ENCODE measurements around the gene PFKL. TPM values are rescaled to one million over a fixed set of nuclear protein-coding genes. Genes with fewer than 3 reads are reported as not detected.
"Not testable (repeated sequence)": the region's sequence is repeated elsewhere in the genome, so short reads cannot be mapped to it uniquely, and the experiment has no call there.

The PFKL gene
- total RNA-seq, 1 experiment from 2014 or later, result 140 TPM

GRCh38 chr21:44279354-44280260 is 20.2 kb upstream of the PFKL start:
- no peaks in the 10 kb centered on the region for H3K4me1 Mint-ChIP-seq (ENCODE audit: low read depth, unreplicated experiment)
- TF ChIP-seq, protein P1, sequence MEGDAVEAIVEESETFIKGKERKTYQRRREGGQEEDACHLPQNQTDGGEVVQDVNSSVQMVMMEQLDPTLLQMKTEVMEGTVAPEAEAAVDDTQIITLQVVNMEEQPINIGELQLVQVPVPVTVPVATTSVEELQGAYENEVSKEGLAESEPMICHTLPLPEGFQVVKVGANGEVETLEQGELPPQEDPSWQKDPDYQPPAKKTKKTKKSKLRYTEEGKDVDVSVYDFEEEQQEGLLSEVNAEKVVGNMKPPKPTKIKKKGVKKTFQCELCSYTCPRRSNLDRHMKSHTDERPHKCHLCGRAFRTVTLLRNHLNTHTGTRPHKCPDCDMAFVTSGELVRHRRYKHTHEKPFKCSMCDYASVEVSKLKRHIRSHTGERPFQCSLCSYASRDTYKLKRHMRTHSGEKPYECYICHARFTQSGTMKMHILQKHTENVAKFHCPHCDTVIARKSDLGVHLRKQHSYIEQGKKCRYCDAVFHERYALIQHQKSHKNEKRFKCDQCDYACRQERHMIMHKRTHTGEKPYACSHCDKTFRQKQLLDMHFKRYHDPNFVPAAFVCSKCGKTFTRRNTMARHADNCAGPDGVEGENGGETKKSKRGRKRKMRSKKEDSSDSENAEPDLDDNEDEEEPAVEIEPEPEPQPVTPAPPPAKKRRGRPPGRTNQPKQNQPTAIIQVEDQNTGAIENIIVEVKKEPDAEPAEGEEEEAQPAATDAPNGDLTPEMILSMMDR (IDR thresholded peaks at IDR 0.05; ENCODE audit: insufficient read depth in 1 of 2, low read depth in 1 of 2, low read length in 1 of 2, severe bottlenecking in 1 of 2, unreplicated experiment in 1 of 2), result no peak
- H3K36me3 Mint-ChIP-seq (ENCODE audit: insufficient read depth, unreplicated experiment), result no peaks in the 10 kb centered on the region

GRCh38 chr21:44281801-44282200 is 18.1 kb upstream of the PFKL start:
- CTCF ChIA-PET, result no interaction called here
- H3K4me3 ChIP-seq (ENCODE audit: low read depth, low read length), result no peak overlapping the region
- H3K4me1 Mint-ChIP-seq (ENCODE audit: low read depth, unreplicated experiment), result no peaks in the 10 kb centered on the region
- no peaks in the 10 kb centered on the region for H3K36me3 ChIP-seq (ENCODE audit: control insufficient read depth, insufficient read depth, low read length)
- no peaks in the 10 kb centered on the region for H3K9me3 Mint-ChIP-seq (ENCODE audit: unreplicated experiment)
- POLR2A ChIA-PET, result no interaction called here
- H3K36me3 Mint-ChIP-seq (ENCODE audit: insufficient read depth, unreplicated experiment), result no peaks in the 10 kb centered on the region
- H3K27me3 ChIP-seq (replicated peaks; ENCODE audit: control insufficient read depth, insufficient read depth, low read length), result no peaks in the 10 kb centered on the region
- TF ChIP-seq, protein P1 (IDR thresholded peaks at IDR 0.05; ENCODE audit: insufficient read depth in 1 of 2, low read depth in 1 of 2, low read length in 1 of 2, severe bottlenecking in 1 of 2, unreplicated experiment in 1 of 2), result no peak
- DNase-seq, result no peak
- no peak overlapping the region for H3K27ac Mint-ChIP-seq (ENCODE audit: unreplicated experiment)
- H3K27me3 Mint-ChIP-seq (ENCODE audit: insufficient read depth, unreplicated experiment), result no peaks in the 10 kb centered on the region
- H3K4me3 Mint-ChIP-seq (ENCODE audit: unreplicated experiment), result no peak overlapping the region
- intact Hi-C loops (cut with micrococcal nuclease; ENCODE audit: unreplicated experiment), result no loop called here
- H3K9me3 ChIP-seq, result no peaks in the 10 kb centered on the region
- no peaks in the 10 kb centered on the region for H3K4me1 ChIP-seq
- BruUV-seq (replicated peaks), result no TSS peak

More at GRCh38 chr21:44279354-44280260, 20.2 kb upstream of the PFKL start:
- ChIA-PET POLR2A (no interaction called here), CTCF (no interaction called here)
- intact Hi-C loops (cut with micrococcal nuclease; ENCODE audit: unreplicated experiment), result no loop called here
- H3K36me3 ChIP-seq (ENCODE audit: control insufficient read depth, insufficient read depth, low read length), result no peaks in the 10 kb centered on the region
- H3K27me3 ChIP-seq (replicated peaks; ENCODE audit: control insufficient read depth, insufficient read depth, low read length), result no peaks in the 10 kb centered on the region
- Mint-ChIP-seq H3K27me3 (ENCODE audit: insufficient read depth, unreplicated experiment) (no peaks in the 10 kb centered on the region), H3K27ac (ENCODE audit: unreplicated experiment) (no peak overlapping the region), H3K4me3 (ENCODE audit: unreplicated experiment) (no peak overlapping the region), H3K9me3 (ENCODE audit: unreplicated experiment) (no peaks in the 10 kb centered on the region)
- DNase-seq, result no peak
- no peak overlapping the region for H3K4me3 ChIP-seq (ENCODE audit: low read depth, low read length)
- H3K9me3 ChIP-seq, result no peaks in the 10 kb centered on the region; the same call in 1 of the 2 replicates
- H3K4me1 ChIP-seq, result no peaks in the 10 kb centered on the region
- no TSS peak for BruUV-seq (replicated peaks)

DNA sequence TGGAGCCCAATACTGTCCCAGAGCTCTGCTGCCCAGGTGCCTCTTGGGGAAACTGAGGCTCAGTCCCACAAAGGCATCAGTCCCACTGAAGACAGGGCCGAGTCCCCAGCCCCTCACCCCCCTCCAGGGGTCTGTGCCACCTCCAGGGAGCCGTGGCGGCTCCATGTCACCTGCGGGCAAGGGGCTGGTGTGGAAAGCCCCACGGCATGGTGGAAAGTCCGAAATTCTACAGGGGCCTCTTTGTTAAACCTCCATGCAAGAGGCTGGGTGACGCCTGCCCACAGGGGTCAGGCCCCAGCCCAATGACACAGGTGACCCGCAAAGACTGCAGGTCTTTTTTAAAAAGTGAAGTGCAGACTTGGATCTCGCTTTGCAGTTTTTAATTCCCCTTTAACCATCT is 17.5 kb upstream of the PFKL start:
- H3K4me1 ChIP-seq, result no peaks in the 10 kb centered on the region
- no TSS peak for BruUV-seq (replicated peaks)
- H3K36me3 ChIP-seq (ENCODE audit: control insufficient read depth, insufficient read depth, low read length), result no peaks in the 10 kb centered on the region
- Mint-ChIP-seq H3K4me3 (ENCODE audit: unreplicated experiment) (no peak overlapping the region), H3K36me3 (ENCODE audit: insufficient read depth, unreplicated experiment) (no peaks in the 10 kb centered on the region), H3K4me1 (ENCODE audit: low read depth, unreplicated experiment) (no peaks in the 10 kb centered on the region), H3K9me3 (ENCODE audit: unreplicated experiment) (no peaks in the 10 kb centered on the region), H3K27ac (ENCODE audit: unreplicated experiment) (no peak overlapping the region), H3K27me3 (ENCODE audit: insufficient read depth, unreplicated experiment) (no peaks in the 10 kb centered on the region)
- ChIA-PET POLR2A (no interaction called here), CTCF (no interaction called here)
- no peak for DNase-seq
- intact Hi-C loops (cut with micrococcal nuclease; ENCODE audit: unreplicated experiment), result no loop called here
- H3K9me3 ChIP-seq, result no peaks in the 10 kb centered on the region
- H3K27me3 ChIP-seq (replicated peaks; ENCODE audit: control insufficient read depth, insufficient read depth, low read length), result no peaks in the 10 kb centered on the region
- TF ChIP-seq, protein P1 (IDR thresholded peaks at IDR 0.05; ENCODE audit: insufficient read depth in 1 of 2, low read depth in 1 of 2, low read length in 1 of 2, severe bottlenecking in 1 of 2, unreplicated experiment in 1 of 2), result no peak
- H3K4me3 ChIP-seq (ENCODE audit: low read depth, low read length), result no peak overlapping the region

DNA sequence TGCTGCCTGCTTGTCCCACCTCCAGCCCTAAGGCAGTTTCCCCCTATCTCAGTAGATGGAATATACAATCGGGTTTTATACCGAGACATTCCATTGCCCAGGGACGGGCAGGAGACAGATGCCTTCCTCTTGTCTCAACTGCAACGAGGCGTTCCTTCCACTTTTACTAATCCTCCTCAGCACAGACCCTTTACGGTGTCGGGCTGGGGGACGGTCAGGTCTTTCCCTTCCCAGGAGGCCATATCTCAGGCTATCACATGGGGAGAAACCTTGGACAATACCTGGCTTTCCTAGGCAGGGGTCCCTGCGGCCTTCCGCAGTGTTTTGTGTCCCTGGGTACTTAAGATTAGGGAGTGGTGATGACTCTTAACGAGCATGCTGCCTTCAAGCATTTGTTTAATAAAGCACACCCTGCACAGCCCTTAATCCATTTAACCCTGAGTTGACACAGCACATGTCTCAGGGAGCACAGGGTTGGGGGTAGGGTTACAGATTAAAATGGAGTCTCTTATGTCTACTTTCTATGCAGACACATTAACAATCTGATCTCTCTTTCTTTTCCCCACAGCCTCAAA is 16.6 kb upstream of the PFKL start:
- H3K4me3 ChIP-seq (ENCODE audit: low read depth, low read length); H3K36me3 ChIP-seq (ENCODE audit: control insufficient read depth, insufficient read depth, low read length); H3K4me3 Mint-ChIP-seq (ENCODE audit: unreplicated experiment); H3K27me3 ChIP-seq (replicated peaks; ENCODE audit: control insufficient read depth, insufficient read depth, low read length); intact Hi-C loops (cut with micrococcal nuclease; ENCODE audit: unreplicated experiment); BruUV-seq (replicated peaks); H3K4me1 Mint-ChIP-seq (ENCODE audit: low read depth, unreplicated experiment); H3K9me3 Mint-ChIP-seq (ENCODE audit: unreplicated experiment); H3K27ac Mint-ChIP-seq (ENCODE audit: unreplicated experiment); H3K27me3 Mint-ChIP-seq (ENCODE audit: insufficient read depth, unreplicated experiment); H3K36me3 Mint-ChIP-seq (ENCODE audit: insufficient read depth, unreplicated experiment); H3K4me1 ChIP-seq; CTCF ChIA-PET; H3K9me3 ChIP-seq; POLR2A ChIA-PET; DNase-seq: not testable (repeated sequence)

All from Caco-2 (cell line).